Measurements from ENCODE around the gene SLC24A4.

SLC24A4 gene

GRCh38 chr14:92451755-92452154 is 128.8 kb downstream of the SLC24A4 start:
- H3K9me3 ChIP-seq (ENCODE audit: control insufficient read depth, insufficient read depth, low read length): no peaks in the 10 kb centered on the region
- no peak overlapping the region for H3K9ac ChIP-seq (ENCODE audit: low read depth, low read length)
- peaks cover 7% of the 10 kb centered on the region; the same call in 1 of the 2 replicates for H3K4me1 ChIP-seq (ENCODE audit: insufficient read depth, low read length)
- H3K36me3 ChIP-seq (ENCODE audit: insufficient read depth, low read length): no peaks in the 10 kb centered on the region

DNA sequence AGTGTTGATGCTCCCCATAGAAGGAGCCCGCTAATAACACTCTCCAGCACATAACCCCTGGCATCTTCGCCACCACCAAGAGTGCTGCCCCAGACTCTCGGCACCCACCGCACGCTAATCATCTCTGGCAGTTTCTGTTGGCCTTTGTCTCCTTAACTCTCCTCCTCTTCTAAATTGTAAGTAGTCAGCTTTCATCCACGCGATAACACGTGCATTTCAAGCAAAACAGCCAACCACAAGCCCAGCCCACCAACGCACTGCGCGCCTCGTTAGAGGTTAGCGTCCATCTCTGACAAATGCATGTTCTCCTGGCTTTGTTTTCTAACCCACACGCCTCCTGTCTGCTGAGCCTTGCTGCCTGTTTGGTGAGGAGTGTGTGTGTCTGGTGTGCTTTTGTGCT is 129.5 kb downstream of the SLC24A4 start:
- Histone ChIP-seq H3K9me3 (ENCODE audit: control insufficient read depth, insufficient read depth, low read length) (no peaks in the 10 kb centered on the region), H3K36me3 (ENCODE audit: insufficient read depth, low read length) (no peaks in the 10 kb centered on the region), H3K9ac (ENCODE audit: low read depth, low read length) (no peak overlapping the region), H3K4me1 (ENCODE audit: insufficient read depth, low read length) (peaks cover 7% of the 10 kb centered on the region; the same call in 1 of the 2 replicates)

DNA sequence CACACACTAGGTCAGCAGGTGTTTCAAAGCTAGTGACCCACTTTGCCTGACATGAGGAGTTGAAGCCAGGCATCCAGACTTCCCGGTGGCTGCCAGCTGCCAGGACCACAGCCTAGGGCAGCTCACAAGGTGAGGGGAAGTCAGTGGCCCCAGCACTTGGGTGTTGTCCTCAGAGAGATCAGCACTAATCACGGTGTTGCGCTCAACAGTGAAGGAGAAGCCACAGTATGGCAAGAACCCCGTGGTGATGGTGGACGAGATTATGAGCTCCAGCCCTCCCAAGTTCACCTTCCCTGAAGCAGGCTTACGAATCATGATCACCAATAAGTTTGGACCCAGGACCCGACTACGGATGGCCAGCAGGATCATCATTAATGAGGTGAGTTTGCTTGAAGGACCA is 130.7 kb downstream of the SLC24A4 start:
- Histone ChIP-seq H3K4me1 (ENCODE audit: insufficient read depth, low read length) (peaks cover 7% of the 10 kb centered on the region; the same call in 1 of the 2 replicates), H3K9ac (ENCODE audit: low read depth, low read length) (no peak overlapping the region), H3K9me3 (ENCODE audit: control insufficient read depth, insufficient read depth, low read length) (no peaks in the 10 kb centered on the region), H3K36me3 (ENCODE audit: insufficient read depth, low read length) (no peaks in the 10 kb centered on the region)

DNA sequence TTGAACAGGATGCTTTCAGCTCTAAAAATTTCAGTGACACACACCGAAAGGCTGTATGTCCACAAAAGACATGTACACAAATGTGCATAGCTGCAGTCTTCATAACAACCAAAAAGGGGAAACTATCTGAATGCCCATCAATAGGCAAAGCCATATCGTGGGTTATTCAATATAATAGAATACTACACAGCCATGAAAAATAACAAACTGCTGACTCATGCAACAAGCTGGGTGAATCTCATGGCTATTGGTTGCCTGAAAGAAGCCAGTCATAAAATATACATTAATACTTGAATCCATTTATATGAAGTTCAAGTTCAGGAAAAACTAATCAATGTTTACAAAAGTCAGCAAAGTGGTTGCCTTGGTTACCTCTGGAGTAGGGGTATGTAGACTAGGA is 132.3 kb downstream of the SLC24A4 start:
- Histone ChIP-seq H3K36me3 (ENCODE audit: insufficient read depth, low read length) (no peaks in the 10 kb centered on the region), H3K9me3 (ENCODE audit: control insufficient read depth, insufficient read depth, low read length) (no peaks in the 10 kb centered on the region)

GRCh38 chr14:92456215-92457015 is 133.4 kb downstream of the SLC24A4 start:
- Histone ChIP-seq H3K9ac (ENCODE audit: low read depth, low read length) (no peak overlapping the region), H3K36me3 (ENCODE audit: insufficient read depth, low read length) (no peaks in the 10 kb centered on the region), H3K9me3 (ENCODE audit: control insufficient read depth, insufficient read depth, low read length) (no peaks in the 10 kb centered on the region), H3K4me1 (ENCODE audit: insufficient read depth, low read length) (peaks cover 14% of the 10 kb centered on the region; the same call in 1 of the 2 replicates)

More for the DNA sequence above, 132.3 kb downstream of the SLC24A4 start:
- Histone ChIP-seq H3K4me1 (ENCODE audit: insufficient read depth, low read length) (peaks cover 16% of the 10 kb centered on the region; the same call in 1 of the 2 replicates), H3K9ac (ENCODE audit: low read depth, low read length) (no peak overlapping the region)

GRCh38 chr14:92457016-92457565 is 134.1 kb downstream of the SLC24A4 start:
- Histone ChIP-seq H3K36me3 (ENCODE audit: insufficient read depth, low read length) (no peaks in the 10 kb centered on the region), H3K9me3 (ENCODE audit: control insufficient read depth, insufficient read depth, low read length) (no peaks in the 10 kb centered on the region), H3K4me1 (ENCODE audit: insufficient read depth, low read length) (peaks cover 13% of the 10 kb centered on the region; the same call in 1 of the 2 replicates), H3K9ac (ENCODE audit: low read depth, low read length) (no peak overlapping the region)

DNA sequence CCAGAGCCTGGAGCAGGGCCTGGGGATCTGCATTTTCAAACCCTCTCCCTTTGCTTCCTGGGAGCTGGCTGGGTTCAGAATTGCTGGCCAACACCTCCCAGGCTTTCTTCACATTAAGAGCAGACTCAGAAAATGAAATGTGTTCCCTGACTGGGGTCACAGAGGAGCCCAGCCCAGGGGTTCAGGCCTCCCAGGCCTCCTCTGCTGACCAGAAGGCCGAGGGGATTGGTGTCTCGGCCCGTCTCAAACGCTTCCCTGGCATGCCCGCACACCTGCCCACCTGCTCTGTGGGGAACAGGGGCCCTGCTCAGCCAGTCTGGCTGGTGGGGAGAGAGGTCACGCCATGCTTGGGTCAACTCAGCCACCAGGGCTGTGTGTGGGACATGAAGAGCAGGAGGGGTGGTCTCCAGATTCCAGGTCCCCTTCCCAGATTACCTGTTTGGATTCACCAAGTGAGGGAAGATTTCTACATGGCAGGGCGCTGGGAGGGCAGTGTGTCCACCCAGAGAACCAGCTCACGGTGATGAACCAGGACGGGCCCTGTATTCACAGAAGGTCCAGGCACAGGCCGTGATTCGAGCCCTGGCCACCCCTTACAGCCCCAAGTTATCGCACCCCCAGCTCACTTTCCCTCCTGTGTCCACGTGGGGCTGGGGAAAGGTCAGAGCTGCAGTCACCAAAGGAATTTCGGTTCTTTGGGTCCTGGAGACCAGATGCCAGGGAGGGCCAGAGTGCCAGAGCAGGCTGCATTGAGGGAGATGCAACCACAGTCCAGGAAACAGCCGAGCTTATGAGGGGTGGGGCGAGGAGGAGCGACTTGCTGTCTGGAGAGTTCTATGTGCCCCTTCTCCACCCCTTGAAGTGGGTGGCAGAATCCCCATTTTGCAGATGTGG is 135.4 kb downstream of the SLC24A4 start:
- Histone ChIP-seq H3K4me1 (ENCODE audit: insufficient read depth, low read length) (peaks cover 13% of the 10 kb centered on the region; the same call in 1 of the 2 replicates), H3K9me3 (ENCODE audit: control insufficient read depth, insufficient read depth, low read length) (no peaks in the 10 kb centered on the region), H3K36me3 (ENCODE audit: insufficient read depth, low read length) (no peaks in the 10 kb centered on the region), H3K9ac (ENCODE audit: low read depth, low read length) (no peak overlapping the region)

- Histone ChIP-seq H3K9me3 (ENCODE audit: control insufficient read depth, insufficient read depth, low read length) (no peaks in the 10 kb centered on the region), H3K36me3 (ENCODE audit: insufficient read depth, low read length) (no peaks in the 10 kb centered on the region), H3K4me1 (ENCODE audit: insufficient read depth, low read length) (peaks cover 13% of the 10 kb centered on the region; the same call in 1 of the 2 replicates), H3K9ac (ENCODE audit: low read depth, low read length) (no peak overlapping the region)
Measured at GRCh38 chr14:92459030-92459949, 136.3 kb downstream of the SLC24A4 start.

DNA sequence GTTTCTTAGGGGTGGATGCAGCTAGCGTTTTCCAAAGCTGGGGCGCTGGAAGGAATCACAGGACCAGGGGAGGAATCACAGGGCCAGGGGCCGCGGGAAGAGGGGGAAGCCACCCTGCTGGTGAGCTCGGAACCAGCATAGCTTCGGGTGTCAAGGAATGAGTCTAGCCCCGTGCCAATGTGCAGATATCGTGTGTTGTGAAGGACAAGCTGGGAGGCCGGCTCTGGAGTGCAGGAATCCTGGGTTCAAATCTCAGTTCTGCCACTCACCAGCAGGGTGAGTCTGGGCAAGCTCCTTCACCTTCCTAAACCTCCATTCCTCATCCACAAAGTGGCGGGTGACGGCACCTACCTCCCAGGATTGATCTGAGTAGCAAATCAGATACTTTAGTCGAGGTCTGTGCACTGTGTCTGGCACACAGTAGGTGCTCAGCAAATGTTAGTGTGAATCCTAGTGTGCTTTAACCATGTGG is 137.0 kb downstream of the SLC24A4 start:
- Histone ChIP-seq H3K36me3 (ENCODE audit: insufficient read depth, low read length) (no peaks in the 10 kb centered on the region), H3K9ac (ENCODE audit: low read depth, low read length) (no peak overlapping the region), H3K4me1 (ENCODE audit: insufficient read depth, low read length) (peaks cover 13% of the 10 kb centered on the region; the same call in 1 of the 2 replicates), H3K9me3 (ENCODE audit: control insufficient read depth, insufficient read depth, low read length) (no peaks in the 10 kb centered on the region)

DNA sequence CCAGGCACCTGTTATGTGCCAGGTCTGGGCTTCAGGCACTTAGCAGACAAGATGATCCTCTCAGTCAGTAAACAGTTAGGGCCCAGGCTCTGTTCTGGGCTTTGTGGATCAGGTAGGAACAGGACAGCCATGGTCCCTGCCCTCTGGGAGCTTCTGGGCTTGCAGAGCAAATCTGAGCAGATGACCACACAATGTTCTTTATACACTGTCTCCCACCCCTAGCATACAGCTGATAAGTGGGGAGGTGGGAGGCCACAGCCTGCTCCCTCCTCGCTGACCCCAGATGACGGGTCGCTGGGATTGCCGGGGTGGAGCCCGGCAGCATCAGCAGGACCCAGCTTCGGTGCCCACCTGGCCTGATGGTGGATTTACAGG is 137.6 kb downstream of the SLC24A4 start:
- H3K9me3 ChIP-seq (ENCODE audit: control insufficient read depth, insufficient read depth, low read length): no peaks in the 10 kb centered on the region
- no peaks in the 10 kb centered on the region for H3K36me3 ChIP-seq (ENCODE audit: insufficient read depth, low read length)
- H3K4me1 ChIP-seq (ENCODE audit: insufficient read depth, low read length): peaks cover 13% of the 10 kb centered on the region; the same call in 1 of the 2 replicates
- H3K9ac ChIP-seq (ENCODE audit: low read depth, low read length): no peak overlapping the region

GRCh38 chr14:92460916-92461579 is 138.1 kb downstream of the SLC24A4 start:
- no peak overlapping the region for H3K9ac ChIP-seq (ENCODE audit: low read depth, low read length)
- H3K36me3 ChIP-seq (ENCODE audit: insufficient read depth, low read length): no peaks in the 10 kb centered on the region
- peaks cover 13% of the 10 kb centered on the region; the same call in 1 of the 2 replicates for H3K4me1 ChIP-seq (ENCODE audit: insufficient read depth, low read length)
- no peaks in the 10 kb centered on the region for H3K9me3 ChIP-seq (ENCODE audit: control insufficient read depth, insufficient read depth, low read length)

- no peaks in the 10 kb centered on the region for H3K36me3 ChIP-seq (ENCODE audit: insufficient read depth, low read length)
- H3K9me3 ChIP-seq (ENCODE audit: control insufficient read depth, insufficient read depth, low read length): 0 out of 2 replicates have a peak, but pooled peaks cover 5% of the 10 kb centered on the region
- H3K9ac ChIP-seq (ENCODE audit: low read depth, low read length): no peak overlapping the region
- peaks cover 13% of the 10 kb centered on the region; the same call in 1 of the 2 replicates for H3K4me1 ChIP-seq (ENCODE audit: insufficient read depth, low read length)
Measured at GRCh38 chr14:92461891-92462290, 138.9 kb downstream of the SLC24A4 start.

- 0 out of 2 replicates have a peak, but pooled peaks cover 5% of the 10 kb centered on the region for H3K9me3 ChIP-seq (ENCODE audit: control insufficient read depth, insufficient read depth, low read length)
- peaks cover 13% of the 10 kb centered on the region; the same call in 1 of the 2 replicates for H3K4me1 ChIP-seq (ENCODE audit: insufficient read depth, low read length)
- no peaks in the 10 kb centered on the region for H3K36me3 ChIP-seq (ENCODE audit: insufficient read depth, low read length)
- no peak overlapping the region for H3K9ac ChIP-seq (ENCODE audit: low read depth, low read length)
Measured at GRCh38 chr14:92462568-92462967, 139.6 kb downstream of the SLC24A4 start.

All from ES-I3 (cell line).